ENCODE measurements around the gene ACAP2. TPM values are rescaled to one million over a fixed set of nuclear protein-coding genes. Genes with fewer than 3 reads are reported as not detected.
A peak's percentile ranks its signal among the peaks of the same experiment; 100 is the strongest.

Gene ACAP2
- total and polyA plus RNA-seq, 2 experiments from 2014 or later: 27.0 to 47.4 TPM

- Histone ChIP-seq H3K36me3 (replicated peaks; ENCODE audit: insufficient read depth, low read depth) (no peaks in the 10 kb centered on the region), H3K4me1 (ENCODE audit: insufficient read depth) (peaks cover 12% of the 10 kb centered on the region), H2AFZ (no peak overlapping the region), H3K79me2 (peaks cover 66% of the 10 kb centered on the region), H3K27me3 (no peaks in the 10 kb centered on the region), H3K4me2 (peak overlapping the region; percentile 86), H3K27ac (no peak overlapping the region), H3K4me3 (no peak overlapping the region), H3K9me3 (ENCODE audit: low read depth) (no peaks in the 10 kb centered on the region), H4K20me1 (ENCODE audit: insufficient read depth, poor library complexity, severe bottlenecking) (peaks cover 28% of the 10 kb centered on the region), H3K9me2 (replicated peaks; ENCODE audit: insufficient read depth) (no peaks in the 10 kb centered on the region)
- DNase-seq (ENCODE audit: low spot score): no peak
- 95% methylated on average over 1 of the region's 1 CpG for WGBS (ENCODE audit: low lambda C conversion rate, missing lambda C conversion rate)
- TF ChIP-seq EZH2phosphoT487 (IDR thresholded peaks at IDR 0.05; ENCODE audit: low read depth, severe bottlenecking, unreplicated experiment): no peak
Observed at GRCh38 chr3:195440379-195440778, 2.4 kb downstream of the ACAP2 start.

GRCh38 chr3:195438371-195438770 is 4.4 kb downstream of the ACAP2 start:
- Histone ChIP-seq H3K9me2 (replicated peaks; ENCODE audit: insufficient read depth) (no peaks in the 10 kb centered on the region), H3K79me2 (peaks cover 86% of the 10 kb centered on the region), H3K4me2 (no peak overlapping the region), H3K36me3 (replicated peaks; ENCODE audit: insufficient read depth, low read depth) (no peaks in the 10 kb centered on the region), H2AFZ (no peak overlapping the region), H3K4me1 (ENCODE audit: insufficient read depth) (peaks cover 7% of the 10 kb centered on the region), H3K27me3 (no peaks in the 10 kb centered on the region), H4K20me1 (ENCODE audit: insufficient read depth, poor library complexity, severe bottlenecking) (peaks cover 28% of the 10 kb centered on the region), H3K27ac (no peak overlapping the region), H3K4me3 (no peak overlapping the region), H3K9me3 (ENCODE audit: low read depth) (no peaks in the 10 kb centered on the region)
- no peak for TF ChIP-seq EZH2 (IDR thresholded peaks at IDR 0.05; ENCODE audit: borderline replicate concordance)
- no peak for TF ChIP-seq EZH2phosphoT487 (IDR thresholded peaks at IDR 0.05; ENCODE audit: low read depth, severe bottlenecking, unreplicated experiment)
- no peak for TF ChIP-seq CTCF (IDR thresholded peaks at IDR 0.05; ENCODE audit: poor library complexity)
- DNase-seq (ENCODE audit: low spot score): peak; percentile 26
- WGBS (ENCODE audit: low lambda C conversion rate, missing lambda C conversion rate): 82% methylated on average over 2 of the region's 2 CpGs

- H2AFZ ChIP-seq: no peak overlapping the region
Observed at GRCh38 chr3:195425849-195426248, 17.0 kb downstream of the ACAP2 start.

GRCh38 chr3:195423818-195424217 is 19.0 kb downstream of the ACAP2 start:
- DNase-seq (ENCODE audit: low spot score): no peak
- no peak overlapping the region for H2AFZ ChIP-seq
- no peaks in the 10 kb centered on the region for H3K9me2 ChIP-seq (replicated peaks; ENCODE audit: insufficient read depth)
- peaks cover 8% of the 10 kb centered on the region for H4K20me1 ChIP-seq (ENCODE audit: insufficient read depth, poor library complexity, severe bottlenecking)
- no peaks in the 10 kb centered on the region for H3K9me3 ChIP-seq (ENCODE audit: low read depth)
- H3K79me2 ChIP-seq: peaks cover 92% of the 10 kb centered on the region
- H3K27ac ChIP-seq: no peak overlapping the region
- H3K4me1 ChIP-seq (ENCODE audit: insufficient read depth): no peaks in the 10 kb centered on the region
- H3K27me3 ChIP-seq: no peaks in the 10 kb centered on the region
- 98% methylated on average over 2 of the region's 2 CpGs for WGBS (ENCODE audit: low lambda C conversion rate, missing lambda C conversion rate)
- TF ChIP-seq EZH2 (IDR thresholded peaks at IDR 0.05; ENCODE audit: borderline replicate concordance): no peak
- TF ChIP-seq CTCF (IDR thresholded peaks at IDR 0.05; ENCODE audit: poor library complexity): no peak
- no peak for TF ChIP-seq EZH2phosphoT487 (IDR thresholded peaks at IDR 0.05; ENCODE audit: low read depth, severe bottlenecking, unreplicated experiment)
- H3K36me3 ChIP-seq (replicated peaks; ENCODE audit: insufficient read depth, low read depth): no peaks in the 10 kb centered on the region
- H3K4me3 ChIP-seq: no peak overlapping the region
- H3K4me2 ChIP-seq: no peak overlapping the region

More at GRCh38 chr3:195425849-195426248, 17.0 kb downstream of the ACAP2 start:
- no peak overlapping the region for H3K4me2 ChIP-seq
- no peak for DNase-seq (ENCODE audit: low spot score)
- no peaks in the 10 kb centered on the region for H3K36me3 ChIP-seq (replicated peaks; ENCODE audit: insufficient read depth, low read depth)
- H3K79me2 ChIP-seq: peaks cover 95% of the 10 kb centered on the region
- H3K4me1 ChIP-seq (ENCODE audit: insufficient read depth): no peaks in the 10 kb centered on the region
- H3K27me3 ChIP-seq: no peaks in the 10 kb centered on the region
- H3K9me3 ChIP-seq (ENCODE audit: low read depth): no peaks in the 10 kb centered on the region
- no peak for TF ChIP-seq EZH2 (IDR thresholded peaks at IDR 0.05; ENCODE audit: borderline replicate concordance)
- TF ChIP-seq EZH2phosphoT487 (IDR thresholded peaks at IDR 0.05; ENCODE audit: low read depth, severe bottlenecking, unreplicated experiment): no peak
- no peak for TF ChIP-seq CTCF (IDR thresholded peaks at IDR 0.05; ENCODE audit: poor library complexity)
- H4K20me1 ChIP-seq (ENCODE audit: insufficient read depth, poor library complexity, severe bottlenecking): peaks cover 13% of the 10 kb centered on the region
- no peaks in the 10 kb centered on the region for H3K9me2 ChIP-seq (replicated peaks; ENCODE audit: insufficient read depth)
- no peak overlapping the region for H3K4me3 ChIP-seq
- H3K27ac ChIP-seq: no peak overlapping the region
- WGBS (ENCODE audit: low lambda C conversion rate, missing lambda C conversion rate): 82% methylated on average over 3 of the region's 3 CpGs

Data from hepatocyte (in vitro differentiated cells).